ENCODE results near the gene FGFBP3. TPM values are rescaled to one million over a fixed set of nuclear protein-coding genes. Genes with fewer than 3 reads are reported as not detected.

The FGFBP3 gene
- total and polyA plus RNA-seq, 8 donors: 0.76 to 4.2 (median 3.6) TPM

GRCh38 chr10:91944880-91945630 lies 35.8 kb upstream of the FGFBP3 start:
- no peaks in the 10 kb centered on the region for H3K9me3 ChIP-seq
- H3K27ac ChIP-seq: no peak overlapping the region
- H3K36me3 ChIP-seq: peaks cover 0 to 53% of the 10 kb centered on the region in 2 donors
- H3K4me3 ChIP-seq: no peak overlapping the region
- intact Hi-C loops (cut with DNase I): no loop called here
- no peaks in the 10 kb centered on the region for H3K4me1 ChIP-seq
- no peak for ATAC-seq
- DNase-seq: no peak
- no peaks in the 10 kb centered on the region for H3K27me3 ChIP-seq
- TF ChIP-seq CTCF (IDR thresholded peaks at IDR 0.05): no peak

- peak; percentile 37 for ATAC-seq
- no peak for DNase-seq
- intact Hi-C loops (cut with DNase I): no loop called here
- Histone ChIP-seq H3K36me3 (peaks cover 0 to 54% of the 10 kb centered on the region in 2 donors), H3K4me1 (peaks cover 0 to 7% of the 10 kb centered on the region in 2 donors), H3K9me3 (no peaks in the 10 kb centered on the region), H3K27me3 (no peaks in the 10 kb centered on the region), H3K27ac (no peak overlapping the region), H3K4me3 (no peak overlapping the region)
- no peak for TF ChIP-seq CTCF (IDR thresholded peaks at IDR 0.05)
Observed at GRCh38 chr10:91941426-91941825, 32.1 kb upstream of the FGFBP3 start.

GRCh38 chr10:91939653-91940052 lies 30.4 kb upstream of the FGFBP3 start:
- no peak overlapping the region for H3K27ac ChIP-seq
- TF ChIP-seq CTCF (IDR thresholded peaks at IDR 0.05): no peak
- ATAC-seq: no peak
- peaks cover 0 to 50% of the 10 kb centered on the region in 2 donors for H3K36me3 ChIP-seq
- H3K27me3 ChIP-seq: no peaks in the 10 kb centered on the region
- intact Hi-C loops (cut with DNase I): no loop called here
- H3K4me3 ChIP-seq: no peak overlapping the region
- no peak for DNase-seq
- peaks cover 0 to 7% of the 10 kb centered on the region in 2 donors for H3K4me1 ChIP-seq
- H3K9me3 ChIP-seq: no peaks in the 10 kb centered on the region

- H3K27ac ChIP-seq: no peak overlapping the region
- no peak for ATAC-seq
- intact Hi-C loops (cut with DNase I): no loop called here
- peaks cover 0 to 25% of the 10 kb centered on the region in 2 donors for H3K36me3 ChIP-seq
- H3K4me3 ChIP-seq: no peak overlapping the region
- no peak for DNase-seq
- H3K27me3 ChIP-seq: no peaks in the 10 kb centered on the region
- TF ChIP-seq CTCF (IDR thresholded peaks at IDR 0.05): no peak
- H3K9me3 ChIP-seq: no peaks in the 10 kb centered on the region
- peaks cover 1 to 30% of the 10 kb centered on the region in 2 donors for H3K4me1 ChIP-seq
Observed at GRCh38 chr10:91935886-91936285, 26.6 kb upstream of the FGFBP3 start.

- DNase-seq: no peak
- intact Hi-C loops (cut with DNase I): no loop called here
- no peak for ATAC-seq
- peaks cover 0 to 25% of the 10 kb centered on the region in 2 donors for H3K36me3 ChIP-seq
- H3K4me3 ChIP-seq: no peak overlapping the region
- H3K27ac ChIP-seq: no peak overlapping the region
- no peaks in the 10 kb centered on the region for H3K9me3 ChIP-seq
- no peak for TF ChIP-seq CTCF (IDR thresholded peaks at IDR 0.05)
- H3K27me3 ChIP-seq: no peaks in the 10 kb centered on the region
- peaks cover 9 to 43% of the 10 kb centered on the region in 2 donors for H3K4me1 ChIP-seq
Observed at GRCh38 chr10:91932737-91933136, 23.5 kb upstream of the FGFBP3 start.
